ENCODE measurements around the gene OPN1SW. TPM values are rescaled to one million over a fixed set of nuclear protein-coding genes. Genes with fewer than 3 reads are reported as not detected.

Gene OPN1SW
- total and polyA plus RNA-seq, 9 of the 15 experiments (the other 6 are each of a cell fraction or from before 2014, with no cell fraction given), result 0.84 to 1.0 TPM; not detected in 7

- TF ChIP-seq SRSF9 (IDR thresholded peaks at IDR 0.05; ENCODE audit: borderline replicate concordance, low read depth, low read length) (no peak), ZNF217 (CRISPR knock-in tag; IDR thresholded peaks at IDR 0.05) (no peak), ZNF445 (CRISPR knock-in tag; IDR thresholded peaks at IDR 0.05; ENCODE audit: low read depth) (no peak), LCOR (CRISPR knock-in tag; IDR thresholded peaks at IDR 0.05) (0 out of 2 replicates have a peak, but pooled peaks have one; percentile 33), ARHGAP35 (IDR thresholded peaks at IDR 0.05; ENCODE audit: partially characterized antibody) (no peak), HDAC8 (tag; IDR thresholded peaks at IDR 0.05) (no peak), SMARCB1 (IDR thresholded peaks at IDR 0.05; ENCODE audit: insufficient read length, low read depth) (no peak), SP1 (CRISPR knock-in tag; IDR thresholded peaks at IDR 0.05) (peak; percentile 31), IRF2 (CRISPR knock-in tag; IDR thresholded peaks at IDR 0.05) (no peak), DACH1 (IDR thresholded peaks at IDR 0.05; ENCODE audit: partially characterized antibody) (no peak), ZNF175 (CRISPR knock-in tag; IDR thresholded peaks at IDR 0.05; ENCODE audit: low read depth) (no peak), NR4A1 (CRISPR knock-in tag; IDR thresholded peaks at IDR 0.05) (no peak), NR4A1 (tag; IDR thresholded peaks at IDR 0.05) (no peak), TAF15 (IDR thresholded peaks at IDR 0.05; ENCODE audit: low read depth, low read length) (no peak)
Observed at GRCh38 chr7:128793181-128793547, 17.6 kb upstream of the OPN1SW start (continued).

Data from K562 (cell line).